HepG2 (cell line): ENCODE measurements around the gene ANKZF1. TPM values are rescaled to one million over a fixed set of nuclear protein-coding genes. Genes with fewer than 3 reads are reported as not detected.

Source experiments
- ATAC-seq: fragments of 200-7000 bp; cut with Tn5 transposase; 3 replicates; pipeline ENCODE4 v1.9.1; 2020; ENCODE audit warnings: mild to moderate bottlenecking, moderate library complexity
- BruUV-seq: library from RNA; stranded (reverse); fragments of 400-500 nt; replicated peaks from 2 replicates; lab custom pipeline; 2021; lab: Mats Ljungman, UMichigan
- CTCF ChIA-PET: fragments of 300-600 bp; formaldehyde crosslinking; extraction: SDS; loops from one replicate; lab custom pipeline; 2021; ENCODE audit warnings: low total read pairs, inconsistent platforms, low intra/inter-chr PET ratio; lab: Yijun Ruan, JAX
- POLR2A ChIA-PET: fragments of 350-600 bp; sonication (Branson Sonifier 250); formaldehyde crosslinking; loops from one replicate; lab custom pipeline; 2020; ENCODE audit warnings: antibody characterized with exemption, inconsistent platforms; lab: Yijun Ruan, JAX
- DNase-seq: peaks from one replicate; pipeline ENCODE4 v3.0.0-alpha.2; 2015; ENCODE audit warnings: low spot score
- FAIRE-seq: peaks from 3 replicates; lab custom pipeline; 2011; peaks lifted over from hg19 to GRCh38; lab: Jason Lieb, UNC
- H2AFZ ChIP-seq: one replicate; pipeline ENCODE4 v1.6.1; 2011; ENCODE audit warnings: low read length, inconsistent platforms
- H3K27ac ChIP-seq: fragments of 300-600 bp; 3 replicates; pipeline ENCODE4 v1.8.0; 2011; ENCODE audit warnings: mixed run types, mild to moderate bottlenecking, mixed read lengths, low read length, inconsistent platforms; ENCODE audit not compliant: insufficient read depth; ENCODE audit errors: extremely low read length
- H3K27me3 ChIP-seq, 2 experiments: fragments of 200-600 bp in 1 of 2; 2 replicates in 1 of 2; 3 replicates in 1 of 2; pipeline versions ENCODE4 v1.6.0 to v1.8.0; 2011; ENCODE audit warnings: low read length in 2 of 2, mild to moderate bottlenecking in 2 of 2, moderate library complexity in 2 of 2, inconsistent platforms in 1 of 2; ENCODE audit not compliant: insufficient read depth in 2 of 2, control insufficient read depth in 1 of 2
- H3K36me3 ChIP-seq, 2 experiments: fragments of 200-600 bp in 1 of 2; replicated peaks in 1 of 2; 2 replicates in 1 of 2; 3 replicates in 1 of 2; pipeline versions ENCODE4 v1.5.1 to v1.8.0; 2011; ENCODE audit warnings: low read length in 2 of 2, inconsistent platforms in 1 of 2; ENCODE audit not compliant: insufficient read depth in 2 of 2, control insufficient read depth in 1 of 2
- H3K4me1 ChIP-seq: 2 replicates; pipeline ENCODE4 v1.5.1; 2012; ENCODE audit warnings: low read length, inconsistent platforms; ENCODE audit not compliant: insufficient read depth
- H3K4me2 ChIP-seq: 2 replicates; pipeline ENCODE4 v1.6.0; 2011; ENCODE audit warnings: low read depth, low read length, inconsistent platforms
- H3K4me3 ChIP-seq, 3 experiments: fragments of 200-600 bp in 1 of 3; sonication (generic), shearing (Covaris generic) in 1 of 3; replicated peaks in 1 of 3; 2 replicates each; pipeline ENCODE4 v1.5.1; 2011 to 2016; ENCODE audit warnings: low read length in 3 of 3, inconsistent platforms in 2 of 3, low read depth in 2 of 3, mild to moderate bottlenecking in 2 of 3, control low read depth in 1 of 3, mixed read lengths in 1 of 3; ENCODE audit not compliant: insufficient read depth in 1 of 3
- H3K79me2 ChIP-seq: one replicate; pipeline ENCODE4 v1.6.1; 2011; ENCODE audit warnings: low read length, inconsistent platforms; ENCODE audit not compliant: insufficient read depth
- H3K9ac ChIP-seq: 2 replicates; pipeline ENCODE4 v1.6.0; 2011; ENCODE audit warnings: mild to moderate bottlenecking, low read depth, low read length, inconsistent platforms; ENCODE audit not compliant: insufficient read depth
- H3K9me3 ChIP-seq: 2 replicates; pipeline ENCODE4 v1.5.1; 2012; ENCODE audit warnings: mild to moderate bottlenecking, low read length
- H4K20me1 ChIP-seq: 2 replicates; pipeline ENCODE4 v1.6.0; 2011; ENCODE audit warnings: inconsistent platforms, mild to moderate bottlenecking, low read length, moderate library complexity; ENCODE audit not compliant: insufficient read depth
- HNF4G ChIP-seq, 2 experiments: sonication (generic) in 1 of 2; formaldehyde crosslinking in 1 of 2; IDR thresholded peaks; 2 replicates each; pipeline versions ENCODE4 v1.4.0 to v1.6.1; 2011 to 2020; ENCODE audit warnings: borderline replicate concordance in 2 of 2, low read depth in 2 of 2, mild to moderate bottlenecking in 2 of 2, low read length in 1 of 2, missing genetic modification reagents in 1 of 2, moderate library complexity in 1 of 2
- ZNF687 ChIP-seq: sonication (generic); formaldehyde crosslinking; IDR thresholded peaks from 2 replicates; pipeline ENCODE4 v1.5.1; 2020; ENCODE audit warnings: mild to moderate bottlenecking, missing genetic modification reagents, moderate library complexity
- WGBS: methylation state at CpG from one replicate; pipeline ENCODE4 v1.1.6; 2017; ENCODE audit warnings: low lambda C conversion rate; 5-methylcytosine and 5-hydroxymethylcytosine counted together
- in situ Hi-C: cut with HindIII; loops from 2 replicates; pipeline ENCODE4 v1.10.0; 2017; ENCODE audit warnings: low pct_unique_long_range_greater_than_20kb; ENCODE audit not compliant: extremely low pct_ligation_motif_present
- intact Hi-C: fragments of 100-400 bp; cut with micrococcal nuclease; formaldehyde crosslinking; loops from one replicate; pipeline ENCODE4 v1.10.0; 2022; ENCODE audit not compliant: unreplicated experiment
- polyA plus RNA-seq, 8 experiments: library from polyadenylated mRNA; depleted of rRNA in 3 of 8; stranded (reverse) in 7 of 8; unstranded in 1 of 8; fragments of >200 nt; fragmentation: Illumina TruSeq in 4 of 8; extraction: Trizol in 4 of 8; gene quantifications; 2 replicates each; pipeline versions ENCODE4 v1.2.1 to v1.2.3, GENCODE V29; 2011 to 2016; ENCODE audit warnings: low read depth in 4 of 8, missing spikeins in 1 of 8, mixed read lengths in 1 of 8; ENCODE audit not compliant: insufficient read depth in 1 of 8
- total RNA-seq, 5 experiments: library from RNA; depleted of rRNA; stranded (reverse); fragments of >200 nt; fragmentation: Illumina TruSeq; extraction: Trizol; gene quantifications; 2 replicates each; pipeline ENCODE4 v1.2.3, GENCODE V29; 2016; ENCODE audit warnings: low read depth in 1 of 5

Gene ANKZF1
- total and polyA plus RNA-seq, 2 of the 13 experiments (the other 11 are each of a cell fraction or from before 2014, with no cell fraction given), result 25.3 to 128 TPM

- CTCF ChIA-PET, result no interaction called here
- Histone ChIP-seq H3K4me2 (no peak overlapping the region), H4K20me1 (no peaks in the 10 kb centered on the region), H3K9ac (no peak overlapping the region), H2AFZ (no peak overlapping the region), H3K79me2 (no peaks in the 10 kb centered on the region), H3K4me1 (peaks cover 25% of the 10 kb centered on the region), H3K4me3 (no peak overlapping the region), H3K27me3 (no peaks in the 10 kb centered on the region), H3K9me3 (no peaks in the 10 kb centered on the region), H3K27ac (no peak overlapping the region), H3K36me3 (peaks cover 4 to 10% of the 10 kb centered on the region in 2 experiments; a peak in 4 of 5 replicates)
- FAIRE-seq (no peak), DNase-seq (no peak), ATAC-seq (no peak)
- no TSS peak for BruUV-seq
- POLR2A ChIA-PET, result interaction anchor here (2.4 kb wide), 1 partner anchor 12 kb away, joined by 6 read pairs; no protein-coding TSS in a partner anchor
- in situ Hi-C loops, result no loop called here
- intact Hi-C loops, result no loop called here
- 0 out of 2 replicates have a peak, but pooled peaks have one; percentile 11 for TF ChIP-seq ZNF687
- no peak for TF ChIP-seq HNF4G (IDR thresholded peaks at IDR 0.05; ENCODE audit: borderline replicate concordance, low read depth, low read length)
- TF ChIP-seq HNF4G (CRISPR knock-in tag; IDR thresholded peaks at IDR 0.05; ENCODE audit: borderline replicate concordance, low read depth), result no peak
- 95% methylated on average over 17 of the region's 17 CpGs for WGBS
Measured at GRCh38 chr2:219282943-219283581, 53.5 kb downstream of the ANKZF1 start.
